HG03558 (cell line): ENCODE measurements around the gene NALCN.

ENCODE experiments used
- ATAC-seq: cut with Tn5 transposase; IDR thresholded peaks from one replicate; pipeline ENCODE4 v1.9.1; 2021; ENCODE audit warnings: moderate number of reproducible peaks; ENCODE audit not compliant: unreplicated experiment; ENCODE audit errors: extremely low read depth

The NALCN gene

DNA sequence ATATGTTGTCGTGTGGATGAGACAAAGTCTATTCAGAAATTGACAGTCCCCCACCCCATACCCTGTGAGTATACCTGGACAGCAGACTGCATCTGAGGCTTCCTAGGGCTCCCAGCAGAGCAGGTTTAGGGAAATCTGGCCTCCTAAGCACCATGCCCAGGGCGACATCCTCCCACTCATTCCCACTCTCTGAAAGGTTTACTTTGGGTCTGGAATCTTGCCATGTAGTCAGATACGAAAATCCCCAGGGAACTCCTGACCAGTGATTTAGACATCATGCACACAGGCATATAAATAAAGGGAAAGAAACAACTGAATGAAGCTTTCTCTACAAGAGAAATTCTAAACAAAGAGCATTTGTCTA is 717 bp upstream of the NALCN start:
- no peak for ATAC-seq

DNA sequence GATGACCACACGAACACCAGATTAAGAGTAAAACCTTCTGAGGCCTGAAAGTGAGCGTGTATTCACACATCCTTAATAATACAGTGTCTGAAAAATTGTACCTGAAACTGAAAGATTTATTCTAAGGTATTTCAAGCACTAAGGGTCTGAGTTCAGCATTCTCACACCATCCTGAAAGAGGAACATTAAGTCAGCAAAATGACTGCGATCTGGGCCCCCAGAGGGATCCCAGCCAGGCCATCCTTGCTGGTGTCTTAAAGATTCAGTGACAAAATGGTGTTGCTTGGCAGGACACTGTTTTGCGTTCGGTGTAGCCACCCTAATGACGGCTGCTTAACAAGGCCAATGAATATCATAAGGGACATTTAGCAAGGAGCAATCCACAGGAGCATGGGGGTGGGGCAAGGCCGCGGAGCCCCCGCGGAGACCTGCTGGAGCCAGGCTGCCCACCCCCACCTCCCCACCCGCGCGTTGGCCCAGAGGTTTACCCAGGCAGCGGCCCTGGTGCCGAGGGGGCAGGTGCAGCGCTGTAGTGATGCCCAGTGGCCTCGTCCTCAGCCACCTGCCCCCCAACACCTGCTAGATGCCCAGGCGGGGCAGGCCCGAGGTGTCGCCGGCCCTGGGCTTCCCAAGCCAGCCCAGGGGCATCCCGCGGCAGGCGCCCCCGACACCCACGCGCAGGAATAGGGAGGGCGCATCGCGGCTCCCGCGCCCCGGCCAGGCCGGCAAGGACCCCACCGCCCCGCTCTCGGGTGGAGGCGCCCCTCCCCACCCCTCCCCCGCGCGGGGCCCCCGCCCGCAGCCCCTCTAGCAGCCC is 742 bp downstream of the NALCN start:
- no peak for ATAC-seq

DNA sequence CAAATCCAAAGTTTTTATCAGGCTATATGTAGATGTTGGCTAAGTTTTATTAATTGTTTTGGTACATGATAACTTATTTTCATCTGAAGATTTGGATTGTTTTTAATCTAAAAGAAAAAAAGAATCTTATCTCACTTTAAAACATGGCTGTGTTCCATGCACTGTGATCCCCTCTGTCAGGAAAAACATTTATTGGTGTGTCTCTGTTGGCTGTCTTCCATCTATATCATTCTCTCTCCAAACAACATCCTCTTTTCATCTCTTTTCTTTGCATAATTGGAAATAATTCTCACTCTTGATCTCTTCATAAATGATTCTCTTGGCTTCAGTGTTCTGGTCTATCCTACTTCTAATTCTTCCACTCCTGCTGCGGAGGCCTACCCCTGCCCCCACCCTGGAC is 4.2 kb downstream of the NALCN start:
- ATAC-seq: no peak

DNA sequence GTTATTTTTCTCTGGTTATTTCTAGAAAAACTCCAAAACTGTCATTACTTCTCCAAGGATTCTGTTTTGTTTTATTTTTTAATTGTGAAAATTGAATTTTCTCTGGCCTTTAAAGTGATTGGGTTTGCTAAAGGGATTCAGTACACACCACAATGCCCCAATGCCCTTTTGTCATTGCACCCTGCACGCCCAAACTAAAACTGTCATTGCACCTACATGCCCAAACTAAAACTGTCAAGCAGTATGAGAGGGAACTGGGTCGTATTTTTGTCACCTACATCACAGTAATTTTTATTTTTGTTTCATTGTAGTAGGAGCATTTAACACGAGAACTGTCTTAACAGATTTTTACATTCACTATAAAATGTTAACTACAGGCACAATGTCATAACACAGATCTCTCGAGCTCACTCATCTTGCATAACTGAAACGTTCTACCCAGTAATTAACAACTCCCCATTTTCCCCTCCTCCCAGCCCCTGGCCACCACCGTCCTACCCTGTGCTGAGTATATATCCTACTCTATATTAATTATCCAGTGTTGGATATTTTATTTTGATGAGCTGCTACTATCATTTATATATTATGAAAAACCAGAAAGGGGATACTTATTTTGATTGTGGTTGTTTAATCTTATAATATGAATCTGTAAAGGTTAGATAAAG is 7.2 kb downstream of the NALCN start:
- ATAC-seq: no peak

DNA sequence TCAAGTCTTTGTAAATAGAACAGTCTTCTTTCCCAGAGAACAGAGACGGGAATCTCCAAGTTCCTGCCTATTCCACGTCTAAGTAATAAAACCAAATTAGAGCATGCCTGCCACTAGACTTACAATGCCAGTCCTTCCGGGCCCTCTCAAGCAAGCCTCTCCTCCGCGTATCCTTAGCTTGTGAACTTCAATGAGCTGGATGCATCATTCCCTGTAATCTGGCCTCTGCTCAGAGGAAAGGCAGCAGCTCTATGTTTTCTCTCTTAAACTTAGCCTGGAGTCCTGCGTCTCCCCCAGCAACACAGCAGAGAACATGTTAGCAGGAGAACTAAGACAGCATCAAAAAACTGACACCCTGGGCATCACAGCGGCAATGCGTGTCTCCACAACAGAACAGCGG is 8.2 kb downstream of the NALCN start:
- ATAC-seq: no peak

DNA sequence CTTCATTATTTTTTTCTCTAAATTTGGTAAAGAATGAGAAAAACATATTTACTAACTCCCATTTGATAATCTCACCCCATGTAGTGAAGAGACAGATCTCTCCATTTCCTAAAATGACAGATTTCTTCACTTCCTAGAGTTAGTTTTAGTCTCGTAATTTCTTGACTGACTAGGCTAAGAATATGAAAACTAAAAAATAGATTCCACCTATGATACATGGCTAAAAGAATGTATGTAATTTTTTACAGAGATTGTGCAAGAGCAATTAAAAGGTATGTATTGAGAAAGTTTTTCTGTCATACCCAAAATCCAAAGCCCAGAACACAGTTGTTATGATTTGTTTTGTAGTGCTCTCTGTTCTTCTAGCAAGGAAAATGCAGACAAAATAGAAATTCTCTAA is 9.5 kb downstream of the NALCN start:
- ATAC-seq: no peak

DNA sequence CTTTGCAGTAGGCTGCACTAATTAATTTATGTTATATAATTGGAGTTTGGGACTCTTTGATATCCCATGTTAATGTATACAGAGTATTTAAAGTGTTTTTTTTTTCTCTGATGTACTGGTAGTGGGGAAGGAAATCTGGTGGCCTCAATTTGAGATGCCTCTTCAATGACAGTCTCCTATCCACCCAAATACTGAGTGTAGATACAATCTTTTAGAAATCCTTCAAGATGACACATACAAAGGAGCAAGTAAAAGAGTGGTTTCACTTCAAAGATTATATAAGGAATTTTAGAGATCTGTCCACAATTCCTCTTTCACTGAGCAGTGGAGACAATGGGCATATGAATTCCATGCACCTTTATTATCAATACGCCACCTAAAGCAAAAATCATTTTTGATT is 15.1 kb downstream of the NALCN start:
- no peak for ATAC-seq

DNA sequence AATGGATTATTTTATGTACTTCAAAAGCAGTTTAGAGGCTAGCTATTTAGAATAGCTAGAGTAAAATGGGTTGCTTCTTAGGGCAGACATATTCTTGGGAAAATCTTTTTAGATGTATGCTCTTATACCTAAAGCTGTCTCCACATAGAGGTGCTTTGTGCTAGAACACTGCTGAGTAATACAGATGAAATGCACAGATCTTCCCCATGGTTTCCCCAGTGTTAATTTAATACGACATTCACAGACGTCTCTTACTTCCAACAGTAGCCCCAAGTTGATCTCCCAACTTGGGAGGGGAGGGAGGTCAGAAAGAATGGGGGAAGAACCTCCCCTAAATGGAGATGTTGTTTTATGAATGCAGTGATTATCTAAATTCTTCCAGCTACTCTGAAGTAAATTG is 16.9 kb downstream of the NALCN start:
- ATAC-seq: no peak

DNA sequence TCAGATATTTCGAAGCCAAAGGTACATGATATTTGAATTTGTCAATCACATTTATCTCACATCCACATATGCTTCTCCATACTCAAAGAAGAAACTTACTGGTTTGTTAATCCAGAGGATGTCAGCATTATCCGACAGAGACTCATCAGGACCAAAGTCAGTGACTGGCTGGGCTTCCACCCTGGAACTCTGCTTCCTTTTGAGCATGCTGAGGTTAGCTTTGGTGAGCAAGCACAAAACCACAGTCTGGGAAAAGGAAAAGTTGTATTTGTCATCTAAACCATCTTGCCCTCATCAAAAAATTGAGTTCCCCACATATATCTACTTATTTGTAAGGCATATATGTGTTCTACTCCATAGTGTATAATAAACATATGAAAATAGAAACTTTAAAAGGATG is 17.4 kb downstream of the NALCN start:
- no peak for ATAC-seq

DNA sequence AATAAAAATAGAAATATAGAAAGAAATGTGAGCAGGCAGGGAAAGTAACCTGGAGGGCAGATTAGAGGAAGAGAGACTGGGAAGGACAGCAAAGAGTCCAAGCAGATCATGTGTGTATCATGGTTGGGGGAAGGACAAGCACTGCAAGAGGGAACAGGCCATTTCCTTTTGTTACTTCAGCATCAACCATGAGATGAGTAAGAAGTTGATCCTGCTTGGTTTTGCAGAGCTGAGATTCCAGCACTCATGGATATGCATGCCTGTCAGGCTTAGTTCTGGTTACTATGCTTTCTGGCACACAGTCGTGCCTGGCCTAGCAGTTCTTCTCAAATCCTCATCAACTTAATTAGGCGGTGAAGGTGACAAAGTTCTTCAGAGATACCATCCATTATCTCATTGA is 18.1 kb downstream of the NALCN start:
- no peak for ATAC-seq

DNA sequence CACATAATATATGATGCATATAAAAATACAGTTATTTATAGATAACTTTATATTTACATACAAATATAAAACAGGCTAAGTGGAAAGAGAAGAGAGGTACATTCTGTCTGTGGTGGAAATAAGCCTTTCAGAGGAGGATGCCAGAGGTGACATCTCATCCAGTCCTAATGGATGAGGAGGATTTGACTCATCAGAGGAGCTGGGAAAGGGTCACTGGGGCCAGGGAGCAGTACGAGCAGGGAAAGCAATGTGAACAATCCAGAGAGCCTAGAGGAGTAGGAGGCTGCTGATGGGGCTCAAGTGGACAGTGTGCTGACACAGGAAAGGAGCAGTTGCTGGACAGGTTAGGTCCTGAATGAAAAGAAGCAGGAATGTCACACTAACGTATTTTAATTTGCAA is 18.6 kb downstream of the NALCN start:
- ATAC-seq: no peak

DNA sequence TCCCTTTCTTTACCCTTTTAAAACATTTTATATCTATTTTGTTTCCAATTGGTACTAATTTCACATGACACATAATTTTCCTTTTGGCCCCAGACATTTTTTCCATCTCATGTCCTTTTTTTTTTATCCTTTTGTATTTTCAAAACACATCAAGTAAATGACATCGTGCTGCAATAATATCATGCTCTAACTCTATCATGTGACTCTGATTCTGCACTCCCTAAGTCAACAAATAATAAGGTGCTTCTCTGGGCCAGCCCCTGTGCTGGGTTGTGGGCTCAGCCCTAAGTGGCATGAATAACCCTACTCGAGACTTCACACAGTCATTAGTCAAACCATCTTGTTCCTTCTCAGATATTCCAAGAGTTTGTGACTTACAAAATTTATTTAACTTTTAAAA is 21.7 kb downstream of the NALCN start:
- no peak for ATAC-seq

DNA sequence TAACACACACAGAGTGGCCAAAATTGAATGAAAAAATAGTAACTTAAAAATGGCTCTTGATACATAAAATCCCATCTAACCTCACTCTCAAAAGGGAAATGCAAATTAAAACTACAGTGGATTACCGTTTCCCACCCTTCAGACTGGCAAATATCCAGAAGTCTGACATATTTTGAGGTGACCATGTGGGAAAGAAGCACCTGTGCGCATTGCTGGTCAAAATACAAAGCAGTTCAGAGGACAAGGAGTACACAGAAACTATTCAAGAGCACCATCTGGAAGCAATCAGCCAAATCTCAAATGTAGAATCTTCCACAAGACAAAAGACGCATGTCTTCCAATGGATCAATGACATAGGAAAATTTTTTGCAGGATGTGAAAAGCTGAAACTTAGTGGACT is 23.2 kb downstream of the NALCN start:
- ATAC-seq: no peak

DNA sequence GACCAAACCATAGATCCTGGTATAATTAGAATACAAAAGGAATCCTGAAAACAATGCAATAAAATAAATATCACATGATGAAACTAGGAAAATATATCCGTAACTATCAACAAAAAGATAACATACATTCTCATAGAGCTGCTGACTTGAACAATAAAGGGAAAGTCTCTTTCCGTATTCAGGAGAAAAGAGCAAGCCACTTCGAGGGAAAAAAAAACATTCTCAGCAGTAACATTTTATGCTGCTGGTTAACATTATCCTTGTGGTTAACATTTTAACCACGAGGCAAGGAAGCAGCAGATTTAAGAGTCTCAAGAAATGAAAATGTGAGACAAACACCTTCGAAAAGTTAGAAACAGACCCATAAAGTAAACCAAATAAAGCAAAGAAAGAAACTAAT is 25.8 kb downstream of the NALCN start:
- ATAC-seq: no peak

DNA sequence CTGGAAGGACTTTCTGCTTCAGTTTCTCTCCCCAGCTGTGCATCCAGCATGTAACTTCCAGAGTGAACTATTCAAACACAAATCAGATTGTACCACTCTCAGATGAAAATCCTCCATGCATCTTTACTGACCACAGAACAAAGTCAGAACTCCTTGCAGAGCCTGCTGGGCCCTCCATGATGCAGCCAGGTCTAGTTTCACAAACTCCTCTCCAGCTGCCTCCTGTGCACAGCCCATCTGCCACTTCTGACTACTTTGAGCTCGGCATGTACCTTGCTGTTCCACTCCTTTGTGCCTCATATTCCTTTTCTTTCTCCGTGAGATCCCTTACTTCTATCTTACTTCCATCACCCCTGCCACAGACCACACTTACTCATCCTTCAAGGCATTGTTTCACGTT is 31.4 kb downstream of the NALCN start:
- ATAC-seq: no peak

DNA sequence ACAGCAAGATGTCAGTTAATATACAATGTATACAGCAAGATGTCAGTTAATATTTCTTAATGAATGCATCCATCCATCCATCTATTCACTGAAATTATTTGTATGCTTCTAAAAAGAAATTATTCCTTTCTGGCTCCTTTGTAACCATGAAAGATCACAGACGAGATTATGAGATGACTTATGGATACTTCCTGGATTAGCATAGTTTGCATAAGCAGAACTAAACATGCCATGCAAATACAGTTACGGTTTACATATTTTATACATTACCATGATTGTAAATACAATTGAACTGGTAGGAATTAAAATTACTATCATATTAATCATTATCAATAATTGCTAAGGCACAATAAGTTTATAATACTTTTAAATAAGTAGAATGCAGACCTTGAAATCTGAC is 32.7 kb downstream of the NALCN start:
- ATAC-seq: no peak

DNA sequence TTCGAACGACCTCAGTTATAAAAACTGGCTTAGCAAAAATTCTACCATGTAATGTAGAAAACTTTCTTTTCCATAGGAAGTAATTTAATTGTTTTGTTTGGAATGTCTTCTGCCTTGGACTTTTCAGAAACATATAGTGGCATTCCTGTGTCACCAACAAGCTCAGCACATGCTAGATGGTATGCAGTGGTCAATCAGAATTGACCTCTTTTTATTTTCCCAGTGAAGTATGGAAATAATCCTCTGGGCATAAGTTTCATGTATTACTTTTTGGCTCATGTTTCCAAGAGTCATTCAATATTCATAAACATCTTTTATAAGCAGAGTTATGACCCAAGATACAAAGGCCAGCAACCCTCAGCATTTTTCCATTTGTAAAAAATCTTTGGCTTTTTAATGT is 33.6 kb downstream of the NALCN start:
- no peak for ATAC-seq

DNA sequence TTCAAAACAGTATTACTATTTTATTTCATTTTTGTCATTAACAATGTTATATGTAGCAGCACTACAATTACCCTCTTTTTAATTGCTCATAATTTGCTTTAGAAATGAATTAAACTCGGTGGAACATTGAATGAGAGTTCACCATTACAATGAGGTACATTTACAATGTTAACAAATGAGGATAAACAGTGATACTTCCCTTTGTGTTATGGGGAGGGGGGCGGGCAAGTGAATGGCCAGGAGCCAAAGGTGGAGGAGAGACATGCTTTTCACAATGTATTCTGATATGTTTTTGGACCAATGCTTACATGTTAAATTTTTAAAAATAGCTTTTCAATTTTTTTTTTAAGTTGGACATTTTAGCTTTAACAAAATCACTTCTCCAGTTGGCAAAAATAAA is 34.2 kb downstream of the NALCN start:
- ATAC-seq: no peak

DNA sequence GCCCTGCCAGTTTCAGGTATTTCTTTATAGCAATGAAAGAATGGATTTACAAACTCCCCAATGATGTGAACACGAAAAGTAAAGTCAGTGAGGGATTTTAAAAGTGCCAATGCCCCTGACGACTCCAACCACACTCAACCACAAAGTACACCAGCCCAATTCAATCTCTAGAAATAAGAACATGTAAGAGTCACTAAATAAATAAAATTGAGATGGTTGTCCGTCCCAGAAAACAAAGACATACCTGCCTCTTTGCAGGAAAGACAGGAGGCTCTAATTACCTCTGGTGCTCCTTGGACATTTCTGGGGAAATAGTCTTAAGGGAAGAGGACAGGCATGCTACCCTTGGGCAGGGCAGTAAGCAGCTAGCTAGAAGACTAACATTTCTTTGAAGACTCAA is 55.8 kb downstream of the NALCN start:
- ATAC-seq: no peak

DNA sequence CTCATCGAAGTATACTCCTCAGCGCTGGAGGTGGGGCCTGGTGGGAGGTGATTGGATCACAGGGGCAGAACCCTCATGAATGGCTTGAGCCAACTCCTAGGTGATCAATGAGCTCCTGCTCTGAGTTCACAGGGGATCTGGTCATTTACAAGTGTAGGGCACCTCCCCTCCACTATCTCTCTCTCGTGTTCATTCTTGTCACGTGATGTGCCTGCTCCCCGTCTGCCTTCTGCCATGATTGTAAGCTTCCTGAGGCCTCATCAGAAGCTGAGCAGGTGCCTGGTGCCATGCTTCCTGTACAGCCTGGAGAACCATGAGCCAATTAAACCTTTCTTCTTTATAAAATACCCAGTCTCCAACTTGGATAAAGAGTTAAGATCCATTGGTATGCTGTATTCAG is 61.4 kb downstream of the NALCN start:
- no peak for ATAC-seq

DNA sequence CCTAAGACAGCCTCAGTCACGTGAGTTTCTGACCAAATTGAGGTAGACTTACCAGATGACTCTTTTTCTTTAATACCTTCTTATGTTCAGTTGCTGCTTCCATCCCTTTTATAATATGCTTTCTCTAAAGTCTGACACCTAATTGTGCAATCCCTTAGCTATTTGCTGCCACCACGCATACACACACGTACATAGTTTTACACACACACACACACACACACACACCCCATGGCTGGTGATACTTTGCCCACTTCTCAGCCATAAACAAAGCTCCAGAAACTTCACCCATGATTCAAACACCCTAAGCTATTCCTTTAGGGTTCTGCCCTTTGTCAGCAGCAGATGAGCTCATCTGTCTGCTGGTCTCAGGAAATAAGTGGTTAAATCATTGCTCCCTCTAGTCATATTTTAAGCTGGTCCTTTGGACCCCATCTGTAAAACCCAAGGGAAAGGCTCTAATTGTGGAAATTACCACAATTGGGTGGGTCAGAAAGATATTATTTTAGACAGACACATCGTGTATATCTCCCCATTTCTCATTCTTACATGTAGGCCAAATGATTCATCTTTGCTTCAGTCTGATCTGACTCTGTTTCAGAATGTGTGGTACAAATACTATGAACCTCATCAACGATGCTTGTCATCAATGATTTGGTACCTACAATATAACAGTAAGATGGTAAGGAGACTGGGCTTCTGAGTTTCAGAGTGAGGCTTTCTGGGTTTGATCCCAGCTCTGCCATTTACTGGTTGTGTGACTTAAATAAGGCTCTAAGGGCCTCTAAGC is 69.2 kb downstream of the NALCN start:
- no peak for ATAC-seq
